Measurements from ENCODE around the gene EIF2S2. TPM values are rescaled to one million over a fixed set of nuclear protein-coding genes. Genes with fewer than 3 reads are reported as not detected.

Gene EIF2S2
- total and polyA plus RNA-seq, 4 donors: 30.8 to 37.9 (median 31.5) TPM

- no peak for DNase-seq (ENCODE audit: low spot score)
- Histone ChIP-seq H3K9me3 (ENCODE audit: control insufficient read depth in 4 of 4, low read length in 3 of 4) (no peaks in the 10 kb centered on the region), H3K27ac (ENCODE audit: low read depth in 1 of 2, low read length in 2 of 2) (no peak overlapping the region), H3K4me1 (ENCODE audit: control insufficient read depth in 4 of 4, insufficient read depth in 4 of 4, low read length in 3 of 4) (peaks cover 0 to 13% (median 2%) of the 10 kb centered on the region in 4 donors), H3K27me3 (ENCODE audit: control insufficient read depth in 4 of 4, insufficient read depth in 4 of 4, low read length in 3 of 4) (no peaks in the 10 kb centered on the region), H3K9ac (ENCODE audit: low read depth in 1 of 2, low read length in 2 of 2) (no peak overlapping the region), H3K36me3 (ENCODE audit: control insufficient read depth in 4 of 4, insufficient read depth in 3 of 4, low read depth in 1 of 4, low read length in 3 of 4) (peaks cover 0 to 1% (median 0%) of the 10 kb centered on the region in 4 donors), H3K4me3 (ENCODE audit: low read depth in 1 of 3, low read length in 3 of 3) (no peak overlapping the region)
- TF ChIP-seq REST (IDR thresholded peaks at IDR 0.05) (no peak), FOXA1 (IDR thresholded peaks at IDR 0.05) (no peak), TAF1 (conservative IDR thresholded peaks at IDR 0.05) (no peak), EGR1 (IDR thresholded peaks at IDR 0.05; ENCODE audit: low read depth in 2 of 2) (no peak), HNF4G (IDR thresholded peaks at IDR 0.05) (no peak), GABPA (IDR thresholded peaks at IDR 0.05 in 1 of 2, conservative IDR thresholded peaks at IDR 0.05 in 1 of 2) (no peak), FOXA2 (IDR thresholded peaks at IDR 0.05) (no peak), ATF3 (IDR thresholded peaks at IDR 0.05) (no peak), SP1 (IDR thresholded peaks at IDR 0.05) (no peak), YY1 (IDR thresholded peaks at IDR 0.05) (no peak), MAX (IDR thresholded peaks at IDR 0.05) (no peak), RAD21 (IDR thresholded peaks at IDR 0.05) (no peak), NR2F2 (IDR thresholded peaks at IDR 0.05) (no peak), RXRA (IDR thresholded peaks at IDR 0.05) (no peak), ZBTB33 (IDR thresholded peaks at IDR 0.05) (no peak), HNF4A (conservative IDR thresholded peaks at IDR 0.05) (no peak), JUND (IDR thresholded peaks at IDR 0.05) (no peak)
- WGBS: 91% methylated on average over 1 of the region's 1 CpG
Measured at GRCh38 chr20:34068001-34068400, 44.0 kb downstream of the EIF2S2 start.

- H3K9ac ChIP-seq (ENCODE audit: low read depth in 1 of 2, low read length in 2 of 2): no peak overlapping the region
- no peaks in the 10 kb centered on the region for H3K9me3 ChIP-seq (ENCODE audit: control insufficient read depth in 4 of 4, low read length in 3 of 4)
- DNase-seq (ENCODE audit: low spot score): no peak
- peaks cover 0 to 13% (median 2%) of the 10 kb centered on the region in 4 donors for H3K4me1 ChIP-seq (ENCODE audit: control insufficient read depth in 4 of 4, insufficient read depth in 4 of 4, low read length in 3 of 4)
- 87% methylated on average over 3 of the region's 3 CpGs for WGBS
- H3K27me3 ChIP-seq (ENCODE audit: control insufficient read depth in 4 of 4, insufficient read depth in 4 of 4, low read length in 3 of 4): no peaks in the 10 kb centered on the region
- H3K4me3 ChIP-seq (ENCODE audit: low read depth in 1 of 3, low read length in 3 of 3): no peak overlapping the region
- no peak overlapping the region for H3K27ac ChIP-seq (ENCODE audit: low read depth in 1 of 2, low read length in 2 of 2)
- no peaks in the 10 kb centered on the region for H3K36me3 ChIP-seq (ENCODE audit: control insufficient read depth in 4 of 4, insufficient read depth in 3 of 4, low read depth in 1 of 4, low read length in 3 of 4)
- TF ChIP-seq CTCF (IDR thresholded peaks at IDR 0.05; ENCODE audit: low read depth, low read length, missing input control): no peak
- no peak for TF ChIP-seq RXRA (IDR thresholded peaks at IDR 0.05)
- no peak for TF ChIP-seq ATF3 (IDR thresholded peaks at IDR 0.05)
- TF ChIP-seq REST (IDR thresholded peaks at IDR 0.05): no peak
- no peak for TF ChIP-seq SP1 (IDR thresholded peaks at IDR 0.05)
- TF ChIP-seq RAD21 (IDR thresholded peaks at IDR 0.05): no peak
- TF ChIP-seq HNF4A (conservative IDR thresholded peaks at IDR 0.05): no peak
- no peak for TF ChIP-seq FOXA1 (IDR thresholded peaks at IDR 0.05)
- TF ChIP-seq TAF1 (conservative IDR thresholded peaks at IDR 0.05): no peak
- no peak for TF ChIP-seq MAX (IDR thresholded peaks at IDR 0.05)
- TF ChIP-seq NR2F2 (IDR thresholded peaks at IDR 0.05): no peak
- TF ChIP-seq JUND (IDR thresholded peaks at IDR 0.05): no peak
- no peak for TF ChIP-seq YY1 (IDR thresholded peaks at IDR 0.05)
- no peak for TF ChIP-seq EGR1 (IDR thresholded peaks at IDR 0.05; ENCODE audit: low read depth in 2 of 2)
Measured at GRCh38 chr20:34066476-34067090, 45.5 kb downstream of the EIF2S2 start.

Data from liver (tissue), 9 donors.